G401 (cell line): Measurements from ENCODE around the gene USP2. TPM values are rescaled to one million over a fixed set of nuclear protein-coding genes. Genes with fewer than 3 reads are reported as not detected.
A peak's percentile ranks its signal among the peaks of the same experiment; 100 is the strongest.

Experiments
- DNase-seq: peaks from one replicate; pipeline ENCODE4 v3.0.0-alpha.2; 2015; ENCODE audit warnings: low spot score
- in situ Hi-C: cut with HindIII; loops from 2 replicates; pipeline ENCODE4 v1.10.0; 2016; ENCODE audit warnings: low sequenced_read_pairs, mixed read lengths
- total RNA-seq: library from RNA; depleted of rRNA; stranded (reverse); fragments of >200 nt; shearing (Covaris generic); gene quantifications from 2 replicates; pipeline ENCODE4 v1.2.3, GENCODE V29; 2014

The USP2 gene
- total RNA-seq, 1 experiment from 2014 or later, result 0.75 TPM

- in situ Hi-C loops, result no loop called here
- DNase-seq, result peak; percentile 48
Measured at GRCh38 chr11:119337581-119338317, 43.7 kb downstream of the USP2 start.

DNA sequence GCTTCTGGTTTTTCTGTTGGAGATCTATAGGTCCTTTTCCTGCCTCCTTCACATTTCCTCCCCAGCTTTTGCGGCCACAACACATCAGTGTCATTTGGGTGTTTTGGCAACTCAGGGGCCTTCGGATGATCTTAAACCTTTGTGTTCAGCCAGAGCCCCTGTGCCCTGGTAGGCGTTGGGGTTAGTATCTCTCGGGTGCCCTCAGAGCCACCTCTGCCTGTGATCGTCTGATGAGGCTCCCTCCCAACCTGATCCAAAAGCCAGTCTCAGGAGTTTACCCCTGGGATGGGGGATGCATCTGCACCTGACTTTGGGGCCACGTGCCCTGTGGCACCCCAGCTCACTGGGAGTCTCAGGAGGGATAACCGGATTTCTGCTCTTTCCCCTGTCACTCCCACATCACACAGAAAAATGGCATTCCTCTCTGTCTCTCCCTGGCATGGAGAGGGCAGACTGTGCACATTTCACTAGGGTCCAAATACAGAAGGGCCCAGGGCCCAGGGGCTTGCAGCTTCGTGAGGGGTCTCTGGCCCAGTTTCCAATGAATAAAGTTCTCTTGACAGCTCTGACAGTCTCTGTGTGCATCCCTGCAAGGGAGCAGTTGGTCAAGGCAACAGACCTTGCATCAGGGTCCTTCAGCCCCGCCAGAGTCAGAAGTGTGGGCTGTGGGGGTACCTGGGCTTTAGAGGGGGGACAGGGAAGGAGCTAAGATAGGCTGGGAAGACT lies 44.6 kb downstream of the USP2 start:
- no peak for DNase-seq
- in situ Hi-C loops, result no loop called here

DNA sequence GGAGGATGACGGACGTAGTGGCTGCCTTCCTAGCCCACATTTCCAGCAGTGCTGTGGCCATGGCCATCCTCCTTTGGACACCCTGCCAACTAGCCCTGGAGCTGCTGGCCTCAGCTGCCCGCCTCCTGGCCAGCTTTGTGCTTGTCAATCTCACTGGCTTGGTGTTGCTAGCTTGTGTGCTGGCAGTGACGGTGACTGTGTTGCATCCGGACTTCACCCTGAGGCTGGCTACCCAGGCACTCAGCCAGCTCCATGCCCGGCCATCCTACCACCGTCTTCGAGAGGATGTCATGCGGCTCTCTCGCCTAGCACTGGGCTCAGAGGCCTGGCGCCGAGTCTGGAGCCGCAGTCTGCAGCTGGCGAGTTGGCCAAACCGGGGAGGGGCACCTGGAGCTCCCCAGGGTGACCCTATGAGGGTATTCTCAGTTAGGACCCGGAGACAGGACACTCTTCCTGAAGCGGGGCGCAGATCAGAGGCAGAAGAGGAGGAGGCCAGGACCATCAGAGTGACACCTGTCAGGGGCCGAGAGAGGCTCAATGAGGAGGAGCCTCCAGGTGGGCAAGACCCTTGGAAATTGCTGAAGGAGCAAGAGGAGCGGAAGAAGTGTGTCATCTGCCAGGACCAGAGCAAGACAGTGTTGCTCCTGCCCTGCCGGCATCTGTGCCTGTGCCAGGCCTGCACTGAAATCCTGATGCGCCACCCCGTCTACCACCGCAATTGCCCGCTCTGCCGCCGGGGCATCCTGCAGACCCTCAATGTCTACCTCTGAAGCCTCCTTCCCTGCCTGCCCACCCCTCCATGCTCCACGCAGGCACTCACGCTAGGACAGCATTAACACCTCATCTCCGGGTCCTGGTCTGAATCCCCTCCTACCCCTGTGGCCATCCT lies 45.6 kb downstream of the USP2 start:
- in situ Hi-C loops, result no loop called here
- no peak for DNase-seq

DNA sequence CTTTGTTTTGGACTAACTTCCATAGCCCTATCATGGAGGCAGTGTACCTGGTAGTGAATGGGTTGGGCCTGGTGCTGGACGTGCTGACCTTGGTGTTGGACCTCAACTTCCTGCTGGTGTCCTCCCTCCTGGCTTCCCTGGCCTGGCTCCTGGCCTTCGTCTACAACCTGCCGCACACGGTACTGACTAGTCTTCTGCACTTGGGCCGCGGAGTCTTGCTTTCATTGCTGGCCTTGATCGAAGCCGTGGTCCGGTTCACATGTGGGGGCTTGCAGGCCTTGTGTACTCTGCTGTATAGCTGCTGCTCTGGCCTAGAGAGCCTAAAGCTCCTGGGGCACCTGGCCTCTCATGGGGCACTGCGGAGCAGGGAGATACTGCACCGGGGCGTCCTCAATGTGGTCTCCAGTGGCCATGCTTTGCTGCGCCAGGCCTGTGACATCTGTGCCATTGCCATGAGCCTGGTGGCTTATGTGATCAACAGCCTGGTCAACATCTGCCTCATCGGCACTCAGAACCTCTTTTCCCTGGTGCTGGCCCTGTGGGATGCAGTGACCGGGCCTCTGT lies 46.3 kb downstream of the USP2 start:
- in situ Hi-C loops, result no loop called here

DNA sequence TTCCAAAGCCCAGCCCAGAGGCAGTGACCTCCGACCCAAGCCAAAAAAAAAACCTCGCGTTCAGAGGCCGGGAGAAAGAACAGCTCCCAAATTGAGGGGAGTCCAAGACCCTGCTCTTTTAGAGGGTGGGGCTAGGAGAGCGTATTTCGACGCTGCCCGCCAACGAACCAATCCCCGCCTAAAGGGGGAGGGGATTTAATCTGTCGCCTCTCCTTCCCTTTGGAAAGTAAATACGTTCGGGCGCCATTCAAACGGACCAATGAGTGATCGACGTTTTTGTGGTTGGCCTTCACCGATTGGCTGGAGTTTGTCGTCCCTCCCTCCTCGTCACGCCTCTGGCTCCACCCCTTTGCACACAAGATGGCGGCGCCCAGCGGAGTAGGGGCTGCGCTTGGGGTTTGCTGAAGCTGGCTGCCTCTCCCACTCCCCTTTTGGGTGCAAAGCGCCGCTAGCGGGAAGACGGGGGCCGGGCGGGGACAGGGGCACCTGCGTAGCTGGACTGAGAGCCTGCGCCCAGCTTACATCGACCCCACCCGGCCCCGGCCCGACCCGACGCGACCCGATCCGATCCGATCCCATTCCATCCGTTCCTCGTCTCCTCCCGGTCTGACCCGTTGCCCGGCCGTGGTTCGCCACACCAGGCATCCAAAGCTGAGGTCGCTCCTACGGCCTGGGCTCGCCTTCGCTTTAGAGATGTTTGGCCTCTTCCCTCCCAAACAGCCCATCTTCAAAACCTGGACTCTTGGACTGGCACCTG lies 47.1 kb downstream of the USP2 start, which contains the start of gene RNF26:
Gene RNF26, plus strand, starts transcription at position 354 of the 757 bp plus-strand sequence. CDS start 596 bp downstream, outside the sequence.
- in situ Hi-C loops, result no loop called here

More for the DNA sequence above, 46.3 kb downstream of the USP2 start:
- no peak for DNase-seq

GRCh38 chr11:119332111-119332765 lies 49.3 kb downstream of the USP2 start:
- in situ Hi-C loops, result no loop called here

More for the DNA sequence above, 47.1 kb downstream of the USP2 start, which contains the start of gene RNF26:
- peak; percentile 99 for DNase-seq

GRCh38 chr11:119330237-119330636 lies 51.3 kb downstream of the USP2 start:
- in situ Hi-C loops, result no loop called here
- DNase-seq, result no peak

More at GRCh38 chr11:119332111-119332765, 49.3 kb downstream of the USP2 start:
- no peak for DNase-seq

GRCh38 chr11:119329320-119329719 lies 52.2 kb downstream of the USP2 start:
- DNase-seq, result no peak
- in situ Hi-C loops, result no loop called here

GRCh38 chr11:119324189-119324588 lies 57.3 kb downstream of the USP2 start:
- in situ Hi-C loops, result loop anchor here (25.0 kb wide), 1 partner anchor 212 kb away; the partner anchor contains the start of genes C2CD2L, DPAGT1 and HINFP
- DNase-seq, result no peak

DNA sequence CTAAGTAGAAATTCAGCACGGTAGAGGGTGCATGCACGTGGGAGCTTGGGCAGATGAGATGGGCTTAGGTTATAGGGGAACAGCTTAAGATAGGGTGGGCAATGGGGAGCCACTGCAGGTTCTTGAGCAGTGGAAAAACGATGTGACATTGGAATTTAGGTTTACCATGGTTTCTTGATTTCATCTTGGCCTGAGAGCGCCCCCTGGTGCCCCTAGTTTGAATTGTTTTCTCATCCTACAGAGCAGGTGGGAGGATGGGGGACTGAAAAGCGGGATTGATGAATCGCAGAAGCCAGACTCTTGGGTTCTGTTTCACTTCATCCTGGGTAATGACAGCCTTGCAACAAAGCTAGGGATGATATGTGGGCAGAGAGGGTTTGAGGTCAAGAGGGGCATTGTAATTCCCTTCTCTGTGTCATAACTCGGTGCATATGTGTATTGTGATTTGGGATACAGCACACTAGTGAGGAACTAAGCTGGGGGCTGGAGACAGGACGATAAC lies 57.9 kb downstream of the USP2 start:
- peak; percentile 87 for DNase-seq
- in situ Hi-C loops, result loop anchor here (25.0 kb wide), 1 partner anchor 211 kb away; the partner anchor contains the start of genes C2CD2L, DPAGT1 and HINFP

DNA sequence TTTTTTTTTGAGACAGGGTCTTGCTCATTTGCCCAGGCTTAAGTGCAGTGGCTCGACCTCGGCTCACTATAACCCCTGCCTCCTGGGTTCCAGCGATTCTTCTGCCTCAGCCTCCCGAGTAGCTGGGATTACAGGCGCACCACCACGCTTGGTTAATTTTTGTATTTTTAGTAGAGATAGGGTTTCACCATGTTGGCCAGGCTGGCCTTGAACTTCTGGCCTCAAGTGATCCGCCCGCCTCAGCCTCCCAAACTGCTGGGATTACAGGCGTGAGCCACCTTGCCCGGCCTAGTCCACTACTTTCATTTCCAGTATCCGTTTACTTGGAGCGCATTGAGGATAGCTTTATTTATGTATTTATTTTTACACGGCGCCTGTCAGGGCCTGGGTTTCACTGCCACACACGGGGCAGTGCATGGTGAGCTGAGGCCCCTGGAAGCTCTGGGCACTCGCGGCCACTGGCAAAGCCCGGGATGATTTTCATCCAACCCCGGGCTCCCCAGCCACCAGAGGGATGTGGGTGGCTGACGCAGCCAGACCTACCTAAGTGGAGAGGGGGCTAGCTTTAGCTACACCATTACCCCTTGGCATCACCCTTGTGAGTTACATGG lies 58.5 kb downstream of the USP2 start:
- in situ Hi-C loops, result loop anchor here (25.0 kb wide), 1 partner anchor 211 kb away; the partner anchor contains the start of genes C2CD2L, DPAGT1 and HINFP
- no peak for DNase-seq

GRCh38 chr11:119322360-119322739 lies 59.1 kb downstream of the USP2 start:
- DNase-seq, result no peak
- in situ Hi-C loops, result loop anchor here (25.0 kb wide), 1 partner anchor 210 kb away; the partner anchor contains the start of genes C2CD2L, DPAGT1 and HINFP

DNA sequence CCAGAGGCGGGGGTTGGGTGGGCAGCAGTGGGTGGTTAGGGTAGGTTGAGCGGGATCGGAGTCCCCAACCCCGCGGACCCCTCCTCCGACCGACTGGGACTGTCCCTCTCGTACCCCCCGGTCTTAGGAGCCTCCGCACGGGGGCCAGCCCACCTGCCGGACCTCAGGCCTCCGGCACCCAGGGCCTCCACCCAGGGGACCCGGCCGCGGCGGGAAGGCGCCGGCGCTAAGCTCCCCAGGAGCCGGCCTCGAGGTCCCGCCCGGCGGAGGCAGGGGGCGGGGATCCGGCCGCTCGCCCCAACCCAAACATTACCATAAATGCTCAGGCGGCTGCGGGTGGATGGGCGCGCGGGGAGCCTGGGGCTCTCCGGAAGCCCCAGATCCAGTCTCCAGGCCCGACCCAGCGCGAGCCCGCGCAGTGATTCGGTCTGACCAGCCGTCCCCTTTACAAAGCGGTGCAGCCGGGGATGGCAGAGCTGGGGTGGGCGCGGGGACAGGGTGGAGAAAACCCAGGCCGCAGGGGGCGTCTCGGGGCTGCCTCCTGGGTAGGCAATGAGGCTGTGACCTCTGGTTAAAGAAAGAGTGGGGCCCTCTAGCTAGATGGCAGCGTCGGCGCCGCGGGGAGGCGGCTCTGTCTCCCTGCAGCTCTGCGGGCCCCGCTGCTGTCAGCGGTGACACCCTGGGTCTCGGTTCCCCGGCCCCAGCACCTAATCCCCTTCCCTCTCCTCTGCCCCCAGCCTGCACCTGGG lies 60.5 kb downstream of the USP2 start:
- in situ Hi-C loops, result loop anchor here (25.0 kb wide), 1 partner anchor 209 kb away; the partner anchor contains the start of genes C2CD2L, DPAGT1 and HINFP
- DNase-seq, result peak; percentile 58

- in situ Hi-C loops, result loop anchor here (25.0 kb wide), 1 partner anchor 208 kb away; the partner anchor contains the start of genes C2CD2L, DPAGT1 and HINFP
- DNase-seq, result peak; percentile 21
Measured at GRCh38 chr11:119320240-119320775, 61.2 kb downstream of the USP2 start.

DNA sequence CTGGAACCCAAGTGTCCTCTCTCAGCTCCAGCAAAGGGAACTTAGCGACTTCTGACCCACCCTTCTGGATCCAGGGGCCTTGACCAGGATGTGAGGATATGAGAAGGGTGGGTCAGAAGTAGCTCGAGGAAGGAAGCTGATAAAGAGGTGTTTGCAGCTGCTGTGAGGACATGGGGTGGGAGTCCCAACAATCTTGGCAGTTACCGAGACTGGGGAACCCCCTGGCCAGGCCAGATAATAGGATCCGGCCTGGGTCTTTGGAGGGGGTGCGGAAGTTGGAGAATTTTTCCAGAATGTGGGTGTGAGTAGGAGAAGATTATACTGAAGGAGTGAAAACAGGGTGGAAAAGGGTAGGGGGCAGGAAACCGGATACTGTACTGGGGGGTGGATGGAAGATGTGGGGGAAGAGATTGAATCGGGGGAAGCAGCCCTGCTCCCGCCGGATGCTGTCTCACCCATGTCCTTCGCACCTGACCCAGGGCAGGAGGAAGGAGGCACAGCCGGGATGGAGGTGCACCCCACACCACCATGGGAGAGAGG lies 61.7 kb downstream of the USP2 start:
- in situ Hi-C loops, result loop anchor here (25.0 kb wide), 1 partner anchor 207 kb away; the partner anchor contains the start of genes C2CD2L, DPAGT1 and HINFP
- no peak for DNase-seq
